CD4-positive, alpha-beta memory T cell (primary cell): ENCODE measurements around the gene ATP5MK. TPM values are rescaled to one million over a fixed set of nuclear protein-coding genes. Genes with fewer than 3 reads are reported as not detected.
"Not testable (repeated sequence)": the region's sequence is repeated elsewhere in the genome, so short reads cannot be mapped to it uniquely, and the experiment has no call there.

ENCODE experiments used
- CTCF ChIA-PET: fragments of 350-600 bp; sonication (Branson Sonifier 250); formaldehyde crosslinking; loops from one replicate; lab custom pipeline; 2021; ENCODE audit warnings: inconsistent platforms; ENCODE audit not compliant: partially characterized antibody; lab: Charles Lee
- POLR2A ChIA-PET: fragments of 350-600 bp; sonication (Branson Sonifier 250); formaldehyde crosslinking; loops from one replicate; lab custom pipeline; 2021; ENCODE audit not compliant: partially characterized antibody; lab: Charles Lee
- DNase-seq, 5 donors: peaks; one replicate each; pipeline versions ENCODE4 v3.0.0 to v3.0.0-alpha.2; 2020 to 2022; ENCODE audit warnings: mixed read lengths in 1 of 5
- H3K27ac ChIP-seq: one replicate; pipeline ENCODE4 v1.7.0; 2013; ENCODE audit warnings: low read depth, low read length
- H3K27me3 ChIP-seq: 2 replicates; pipeline ENCODE4 v1.7.0; 2013; ENCODE audit warnings: mild to moderate bottlenecking, low read length, moderate library complexity; ENCODE audit not compliant: insufficient read depth
- H3K36me3 ChIP-seq: 2 replicates; pipeline ENCODE4 v1.7.0; 2013; ENCODE audit warnings: mild to moderate bottlenecking, low read length, moderate library complexity; ENCODE audit not compliant: insufficient read depth
- H3K4me1 ChIP-seq: 2 replicates; pipeline ENCODE4 v1.7.0; 2013; ENCODE audit warnings: mild to moderate bottlenecking, low read length, moderate library complexity; ENCODE audit not compliant: insufficient read depth
- H3K4me3 ChIP-seq, 2 donors: one replicate each; pipeline ENCODE4 v1.7.0; 2013; ENCODE audit warnings: low read length in 2 of 2, mild to moderate bottlenecking in 1 of 2
- H3K9me3 ChIP-seq, 2 donors: one replicate each; pipeline ENCODE4 v1.7.0; 2013; ENCODE audit warnings: low read length in 2 of 2, control low read depth in 1 of 2; ENCODE audit not compliant: control insufficient read depth in 1 of 2
- H3K27ac Mint-ChIP-seq, 7 donors: one replicate each; pipeline ENCODE4 v1.8.0; 2020 to 2021; ENCODE audit warnings: mixed read lengths in 7 of 7, mild to moderate bottlenecking in 6 of 7, inconsistent platforms in 3 of 7, moderate library complexity in 3 of 7
- H3K27me3 Mint-ChIP-seq, 2 donors: one replicate each; pipeline ENCODE4 v1.8.0; 2020 to 2021; ENCODE audit warnings: mixed read lengths in 2 of 2
- H3K36me3 Mint-ChIP-seq, 2 donors: one replicate each; pipeline ENCODE4 v1.8.0; 2020 to 2021; ENCODE audit warnings: mixed read lengths in 2 of 2, inconsistent platforms in 1 of 2, mild to moderate bottlenecking in 1 of 2
- H3K4me1 Mint-ChIP-seq, 4 donors: one replicate each; pipeline ENCODE4 v1.8.0; 2020 to 2021; ENCODE audit warnings: mixed read lengths in 4 of 4, mild to moderate bottlenecking in 1 of 4
- H3K4me3 Mint-ChIP-seq, 8 donors: one replicate each; pipeline ENCODE4 v1.8.0; 2020 to 2021; ENCODE audit warnings: mixed read lengths in 8 of 8, mild to moderate bottlenecking in 7 of 8, moderate library complexity in 6 of 8, inconsistent platforms in 3 of 8
- H3K9me3 Mint-ChIP-seq, 8 donors: one replicate each; pipeline ENCODE4 v1.8.0; 2020 to 2021; ENCODE audit warnings: mixed read lengths in 8 of 8, mild to moderate bottlenecking in 5 of 8, inconsistent platforms in 3 of 8, moderate library complexity in 1 of 8
- intact Hi-C: fragments of 100-400 bp; cut with micrococcal nuclease; formaldehyde crosslinking; loops from one replicate; pipeline ENCODE4 v1.15.1; 2023
- polyA plus RNA-seq, 2 donors: library from polyadenylated mRNA; unstranded; fragments of 300-500 nt; fragmentation: Illumina TruSeq; gene quantifications; one replicate each; pipeline ENCODE4 v1.2.3, GENCODE V29; 2021
- total RNA-seq, 2 experiments: library from RNA; stranded (reverse); gene quantifications; one replicate each; pipeline ENCODE4 v1.2.3, GENCODE V29; 2021

The ATP5MK gene
- total and polyA plus RNA-seq, 4 experiments from 2014 or later: 148 to 548 (median 317) TPM

DNA sequence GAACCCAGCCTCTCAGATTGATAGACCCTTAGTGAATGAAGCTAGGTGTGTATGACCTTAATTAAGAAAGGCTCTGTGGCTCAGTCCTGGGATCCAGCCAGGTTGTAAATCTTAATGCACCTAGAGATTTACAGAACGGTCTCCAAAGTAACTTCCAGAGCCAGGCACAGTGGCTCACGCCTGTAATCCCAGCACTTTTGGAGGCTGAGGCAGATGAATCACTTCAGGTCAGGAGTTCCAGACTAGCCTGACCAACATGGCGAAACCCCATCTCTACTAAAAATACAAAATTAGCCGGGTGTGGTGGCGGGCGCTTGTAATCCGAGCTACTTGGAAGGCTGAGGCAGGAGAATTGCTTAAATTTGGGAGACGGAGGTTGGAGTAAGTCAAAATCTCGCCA is 31.6 kb upstream of the ATP5MK start:
- H3K4me1 ChIP-seq: peaks cover 32% of the 10 kb centered on the region
- H3K4me1 Mint-ChIP-seq: peaks cover 21 to 51% (median 36%) of the 10 kb centered on the region in 4 donors
- H3K4me3 ChIP-seq: no peak overlapping the region
- peaks cover 45 to 61% of the 10 kb centered on the region in 2 donors for H3K36me3 Mint-ChIP-seq
- no peaks in the 10 kb centered on the region for H3K9me3 ChIP-seq
- peaks cover 0 to 2% (median 0%) of the 10 kb centered on the region in 8 donors for H3K9me3 Mint-ChIP-seq
- H3K36me3 ChIP-seq: peaks cover 40% of the 10 kb centered on the region
- ChIA-PET POLR2A (interaction anchor here (1.4 kb wide), 1 partner anchor 24 kb away, joined by 4 read pairs; the partner anchor contains the start of gene CALHM2), CTCF (interaction anchor here (2.5 to 3.9 kb wide), 2 partner anchors 11 to 58 kb away, joined by 9 to 25 read pairs; no protein-coding TSS in a partner anchor)
- H3K27ac ChIP-seq: no peak overlapping the region
- DNase-seq: no peak
- H3K27me3 ChIP-seq: no peaks in the 10 kb centered on the region
- H3K4me3 Mint-ChIP-seq: no peak overlapping the region
- H3K27me3 Mint-ChIP-seq: no peaks in the 10 kb centered on the region
- intact Hi-C loops: no loop called here
- H3K27ac Mint-ChIP-seq: peak overlapping the region in 1 of 7 donors; percentile 38

DNA sequence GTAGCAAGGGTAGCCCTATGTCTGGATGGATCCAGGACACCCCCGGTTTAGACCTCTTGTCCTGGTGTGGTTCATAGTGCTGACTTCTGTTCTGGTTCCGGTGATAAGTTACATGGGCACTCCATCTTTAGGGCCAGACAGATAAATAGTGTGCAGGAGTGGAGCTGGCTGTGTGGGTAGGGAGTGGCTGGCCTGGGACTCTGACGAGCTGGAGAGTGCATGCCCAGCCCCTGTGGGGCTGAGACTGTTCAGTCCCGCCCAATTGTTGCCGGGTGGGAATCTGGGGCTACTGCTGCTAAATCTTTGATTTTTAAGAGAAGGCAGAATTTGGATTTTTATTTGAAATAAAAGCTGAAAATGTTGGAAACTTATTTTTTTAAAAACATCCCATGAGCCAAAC is 27.5 kb upstream of the ATP5MK start:
- H3K27me3 Mint-ChIP-seq: no peaks in the 10 kb centered on the region
- peaks cover 53 to 74% of the 10 kb centered on the region in 2 donors for H3K36me3 Mint-ChIP-seq
- POLR2A ChIA-PET: no interaction called here
- peaks cover 7 to 19% (median 14%) of the 10 kb centered on the region in 4 donors for H3K4me1 Mint-ChIP-seq
- Histone ChIP-seq H3K36me3 (peaks cover 60% of the 10 kb centered on the region), H3K4me3 (no peak overlapping the region), H3K27ac (no peak overlapping the region), H3K4me1 (peaks cover 6% of the 10 kb centered on the region), H3K27me3 (no peaks in the 10 kb centered on the region), H3K9me3 (no peaks in the 10 kb centered on the region)
- intact Hi-C loops: no loop called here
- peak overlapping the region in 3 of 7 donors; percentile 29 to 85 (median 39) for H3K27ac Mint-ChIP-seq
- no peak overlapping the region for H3K4me3 Mint-ChIP-seq
- DNase-seq: no peak
- CTCF ChIA-PET: interaction anchor here (0.6 to 1.3 kb wide), 4 partner anchors 10 to 62 kb away, joined by 3 to 4 read pairs (median 4); no protein-coding TSS in a partner anchor
- no peaks in the 10 kb centered on the region for H3K9me3 Mint-ChIP-seq

DNA sequence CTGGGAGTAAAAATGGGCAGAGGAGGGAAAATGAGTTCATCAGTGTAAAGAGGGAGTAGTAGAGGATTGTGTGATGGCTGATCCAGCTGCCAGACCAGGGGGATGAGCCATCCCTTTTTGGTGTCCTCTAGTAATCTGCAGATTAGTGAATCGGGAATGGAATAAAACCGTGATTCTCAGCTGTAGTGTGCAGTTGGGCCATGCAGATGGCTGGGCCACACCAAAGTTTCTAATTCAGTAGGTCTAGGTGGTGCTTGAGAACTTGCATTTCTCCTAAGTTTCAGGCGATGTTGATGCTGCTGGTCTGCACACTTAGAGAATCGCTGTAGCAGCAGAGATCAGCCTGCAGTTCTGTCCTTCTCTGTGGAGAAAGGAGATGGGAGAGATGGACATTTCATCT is 22.8 kb upstream of the ATP5MK start:
- H3K27ac ChIP-seq: no peak overlapping the region
- ChIA-PET CTCF (interaction anchor here (1.0 to 8.2 kb wide), 6 partner anchors 10 to 267 kb away, joined by 3 to 268 read pairs (median 40); partner anchors contain the start of genes CALHM2 and CALHM3), POLR2A (interaction anchor here (1.2 to 1.4 kb wide), 2 partner anchors 64 to 72 kb away, joined by 3 read pairs; no protein-coding TSS in a partner anchor)
- no peak overlapping the region for H3K4me3 ChIP-seq
- peaks cover 74 to 86% of the 10 kb centered on the region in 2 donors for H3K36me3 Mint-ChIP-seq
- H3K27ac Mint-ChIP-seq: no peak overlapping the region
- H3K27me3 ChIP-seq: no peaks in the 10 kb centered on the region
- no peak for DNase-seq
- H3K4me1 Mint-ChIP-seq: peaks cover 4 to 8% (median 6%) of the 10 kb centered on the region in 4 donors
- H3K9me3 Mint-ChIP-seq: no peaks in the 10 kb centered on the region
- H3K4me1 ChIP-seq: no peaks in the 10 kb centered on the region
- intact Hi-C loops: no loop called here
- H3K36me3 ChIP-seq: peaks cover 86% of the 10 kb centered on the region
- H3K4me3 Mint-ChIP-seq: no peak overlapping the region
- no peaks in the 10 kb centered on the region for H3K27me3 Mint-ChIP-seq
- no peaks in the 10 kb centered on the region for H3K9me3 ChIP-seq

DNA sequence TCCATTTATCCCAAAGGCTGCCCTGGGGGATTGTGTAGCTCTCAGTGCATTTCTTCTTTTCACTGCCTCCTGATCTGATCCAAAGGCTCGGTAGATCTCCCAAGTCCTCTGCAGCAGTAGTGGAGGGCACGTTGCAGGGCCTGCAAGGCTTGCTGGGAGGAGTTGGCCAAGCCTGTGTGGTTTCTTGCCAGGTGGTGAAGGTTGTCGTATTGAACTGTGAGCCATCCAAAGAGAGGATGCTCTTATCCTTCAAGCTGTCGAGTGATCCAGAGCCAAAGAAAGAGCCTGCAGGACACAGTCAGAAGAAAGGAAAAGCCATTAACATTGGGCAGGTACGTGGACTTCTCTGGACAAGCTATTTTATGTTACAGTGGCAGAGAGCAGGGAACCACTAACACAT is 21.3 kb upstream of the ATP5MK start:
- no peaks in the 10 kb centered on the region for H3K27me3 ChIP-seq
- peaks cover 87% of the 10 kb centered on the region for H3K36me3 ChIP-seq
- DNase-seq: no peak
- intact Hi-C loops: loop anchor here (1.0 to 2.0 kb wide), 3 partner anchors 65 to 175 kb away; no protein-coding TSS in a partner anchor
- H3K4me3 ChIP-seq: no peak overlapping the region
- H3K27ac ChIP-seq: no peak overlapping the region
- no peaks in the 10 kb centered on the region for H3K9me3 ChIP-seq
- ChIA-PET POLR2A (interaction anchor here (0.5 to 2.4 kb wide), 4 partner anchors 29 to 69 kb away, joined by 3 to 13 read pairs (median 7); no protein-coding TSS in a partner anchor), CTCF (interaction anchor here (1.1 to 8.2 kb wide), 15 partner anchors 9 to 568 kb away, joined by 3 to 268 read pairs (median 9); partner anchors contain the start of genes CALHM2, CALHM3 and NEURL1)
- Mint-ChIP-seq H3K27me3 (no peaks in the 10 kb centered on the region), H3K27ac (no peak overlapping the region), H3K36me3 (peaks cover 74 to 86% of the 10 kb centered on the region in 2 donors), H3K9me3 (no peaks in the 10 kb centered on the region), H3K4me1 (peaks cover 4 to 8% (median 5%) of the 10 kb centered on the region in 4 donors), H3K4me3 (no peak overlapping the region)
- no peaks in the 10 kb centered on the region for H3K4me1 ChIP-seq

DNA sequence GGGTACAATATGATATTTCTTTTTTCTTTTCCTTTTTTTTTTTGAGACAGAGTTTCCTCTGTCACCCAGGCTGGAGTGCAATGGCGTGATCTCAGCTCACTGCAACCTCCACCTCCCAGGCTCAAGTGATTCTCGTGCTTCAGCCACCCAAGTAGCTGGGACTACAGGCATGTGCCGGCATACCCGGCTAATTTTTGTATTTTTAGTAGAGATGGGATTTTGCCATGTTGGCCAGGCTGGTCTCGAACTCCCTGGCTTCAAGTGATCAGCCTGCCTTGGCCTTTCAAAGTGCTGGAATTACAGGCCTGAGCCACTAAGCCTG is 20.8 kb upstream of the ATP5MK start:
- DNase-seq, H3K4me3 Mint-ChIP-seq, H3K4me1 Mint-ChIP-seq, H3K9me3 ChIP-seq, H3K4me1 ChIP-seq, H3K27me3 Mint-ChIP-seq, H3K4me3 ChIP-seq, H3K27me3 ChIP-seq, H3K9me3 Mint-ChIP-seq, H3K27ac ChIP-seq: not testable (repeated sequence)
- CTCF ChIA-PET: interaction anchor here (1.1 to 8.2 kb wide), 17 partner anchors 9 to 567 kb away, joined by 3 to 268 read pairs (median 7); partner anchors contain the start of genes CALHM2, CALHM3 and NEURL1
- intact Hi-C loops: loop anchor here (1.0 to 2.0 kb wide), 3 partner anchors 65 to 176 kb away; no protein-coding TSS in a partner anchor
- Mint-ChIP-seq H3K36me3 (peaks cover 69 to 84% of the 10 kb centered on the region in 2 donors), H3K27ac (peak overlapping the region in 2 of 7 donors; percentile 4 to 69)
- POLR2A ChIA-PET: interaction anchor here (1.1 to 2.4 kb wide), 4 partner anchors 30 to 69 kb away, joined by 3 to 13 read pairs (median 7); no protein-coding TSS in a partner anchor
- H3K36me3 ChIP-seq: peaks cover 85% of the 10 kb centered on the region

DNA sequence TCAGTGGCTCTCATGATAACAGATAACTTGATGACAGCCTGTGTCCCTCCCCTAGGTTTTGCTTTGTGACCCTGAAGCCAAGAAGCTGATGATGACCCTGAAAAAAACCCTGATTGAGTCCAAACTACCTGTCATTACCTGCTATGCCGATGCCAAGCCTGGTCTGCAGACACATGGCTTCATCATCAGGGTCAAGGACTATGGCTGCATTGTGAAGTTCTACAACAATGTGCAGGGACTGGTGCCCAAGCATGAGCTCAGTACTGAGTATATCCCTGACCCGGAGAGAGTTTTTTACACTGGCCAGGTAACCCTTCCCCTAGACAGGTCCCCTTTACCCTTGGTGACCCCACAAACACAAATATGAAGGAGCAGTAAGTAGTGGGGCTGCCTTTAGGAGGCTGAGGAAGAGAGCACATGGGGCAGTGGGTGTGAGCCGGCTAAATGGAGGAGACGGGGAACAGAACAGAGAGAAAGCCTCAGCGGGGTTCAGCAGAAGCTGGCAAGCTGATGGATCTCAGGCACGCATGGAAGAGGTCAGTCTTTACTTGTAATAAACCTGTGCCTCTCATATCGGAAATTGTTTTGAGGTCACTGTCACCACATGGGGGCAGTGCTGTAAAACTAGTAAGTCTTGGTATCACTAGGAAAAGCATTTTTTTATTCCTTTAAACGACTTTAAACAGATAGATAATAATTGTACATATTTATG is 20.3 kb upstream of the ATP5MK start:
- H3K9me3 ChIP-seq: no peaks in the 10 kb centered on the region
- peaks cover 68 to 83% of the 10 kb centered on the region in 2 donors for H3K36me3 Mint-ChIP-seq
- no peaks in the 10 kb centered on the region for H3K9me3 Mint-ChIP-seq
- H3K36me3 ChIP-seq: peaks cover 86% of the 10 kb centered on the region
- H3K27ac ChIP-seq: no peak overlapping the region
- no peaks in the 10 kb centered on the region for H3K27me3 Mint-ChIP-seq
- no peaks in the 10 kb centered on the region for H3K4me1 ChIP-seq
- intact Hi-C loops: loop anchor here (1.0 to 2.0 kb wide), 3 partner anchors 66 to 176 kb away; no protein-coding TSS in a partner anchor
- CTCF ChIA-PET: interaction anchor here (0.7 to 8.2 kb wide), 30 partner anchors 9 to 567 kb away, joined by 3 to 268 read pairs (median 5); partner anchors contain the start of genes ATP5MK, CALHM2, CALHM3 and NEURL1
- POLR2A ChIA-PET: interaction anchor here (0.9 to 2.4 kb wide), 5 partner anchors 30 to 70 kb away, joined by 3 to 13 read pairs (median 3); no protein-coding TSS in a partner anchor
- H3K27ac Mint-ChIP-seq: peak overlapping the region in 5 of 7 donors; percentile 2 to 80 (median 34)
- H3K4me3 ChIP-seq: no peak overlapping the region
- H3K27me3 ChIP-seq: no peaks in the 10 kb centered on the region
- DNase-seq: peak; percentile 58 to 67 (median 60)
- no peak overlapping the region for H3K4me3 Mint-ChIP-seq
- H3K4me1 Mint-ChIP-seq: peaks cover 3 to 8% (median 5%) of the 10 kb centered on the region in 4 donors
